GM18867 (cell line): ENCODE measurements around the gene ZFX.
"Not testable (repeated sequence)": the region's sequence is repeated elsewhere in the genome, so short reads cannot be mapped to it uniquely, and the experiment has no call there.

Source experiments
- ATAC-seq: cut with Tn5 transposase; IDR thresholded peaks from one replicate; pipeline ENCODE4 v1.9.1; 2021; ENCODE audit warnings: mild to moderate bottlenecking, moderate library complexity; ENCODE audit not compliant: unreplicated experiment

ZFX gene

GRCh38 chrX:24149351-24150050 lies at the start of gene ZFX:
Gene ZFX, plus strand, starts transcription at chrX:24149729. Its CDS starts 23,014 bp downstream, at chrX:24172743.
- peak; percentile 55 for ATAC-seq

- ATAC-seq, result no peak
Observed at GRCh38 chrX:24100713-24101112, 48.8 kb upstream of the ZFX start.

- ATAC-seq, result no peak
Observed at GRCh38 chrX:24110069-24110468, 39.5 kb upstream of the ZFX start.

GRCh38 chrX:24113181-24113580 lies 36.3 kb upstream of the ZFX start:
- ATAC-seq, result no peak

- ATAC-seq, result no peak
Observed at GRCh38 chrX:24117258-24117657, 32.3 kb upstream of the ZFX start.

- ATAC-seq, result no peak
Observed at GRCh38 chrX:24124244-24124799, 25.2 kb upstream of the ZFX start.

- ATAC-seq, result no peak
Observed at GRCh38 chrX:24125028-24125612, 24.4 kb upstream of the ZFX start.

- no peak for ATAC-seq
Observed at GRCh38 chrX:24131476-24131875, 18.1 kb upstream of the ZFX start.

- ATAC-seq, result no peak
Observed at GRCh38 chrX:24133312-24133711, 16.2 kb upstream of the ZFX start.

- ATAC-seq, result not testable (repeated sequence)
Observed at GRCh38 chrX:24135768-24136167, 13.8 kb upstream of the ZFX start.

- no peak for ATAC-seq
Observed at GRCh38 chrX:24137192-24137591, 12.3 kb upstream of the ZFX start.

GRCh38 chrX:24143982-24144381 lies 5.5 kb upstream of the ZFX start:
- ATAC-seq, result not testable (repeated sequence)

GRCh38 chrX:24144528-24144927 lies 5.0 kb upstream of the ZFX start:
- ATAC-seq, result no peak

- ATAC-seq, result no peak
Observed at GRCh38 chrX:24145303-24146186, 4.0 kb upstream of the ZFX start.

- ATAC-seq, result no peak
Observed at GRCh38 chrX:24146283-24146949, 3.1 kb upstream of the ZFX start.

GRCh38 chrX:24147165-24147564 lies 2.4 kb upstream of the ZFX start:
- no peak for ATAC-seq

GRCh38 chrX:24148121-24148520 lies 1.4 kb upstream of the ZFX start:
- ATAC-seq, result no peak

GRCh38 chrX:24148535-24149350 lies 786 bp upstream of the ZFX start:
- no peak for ATAC-seq

- peak; percentile 79 for ATAC-seq
Observed at GRCh38 chrX:24150051-24150790, 692 bp downstream of the ZFX start.
